K562 (cell line): ENCODE results near the gene RAB1B. TPM values are rescaled to one million over a fixed set of nuclear protein-coding genes. Genes with fewer than 3 reads are reported as not detected.
A peak's percentile ranks its signal among the peaks of the same experiment; 100 is the strongest.

Experiments used
- ATAC-seq: fragments of 200-7000 bp; cut with Tn5 transposase; 3 replicates; pipeline ENCODE4 v1.9.1; 2020; ENCODE audit warnings: moderate library complexity
- BruUV-seq: library from RNA; stranded (reverse); fragments of 400-500 nt; replicated peaks from 2 replicates; lab custom pipeline; 2021; lab: Mats Ljungman, UMichigan
- CTCF ChIA-PET: fragments of 300-600 bp; formaldehyde crosslinking; extraction: SDS; loops from one replicate; lab custom pipeline; 2021; ENCODE audit warnings: low intra/inter-chr PET ratio; lab: Yijun Ruan, JAX
- POLR2A ChIA-PET: fragments of 300-600, 350-650 bp; sonication (Branson Sonifier 250); formaldehyde crosslinking; extraction: SDS; loops from one replicate; lab custom pipeline; 2021; ENCODE audit warnings: antibody characterized with exemption, inconsistent platforms; lab: Yijun Ruan, JAX
- DNase-seq, 4 experiments: peaks; one replicate each; pipeline versions ENCODE4 v3.0.0 to v3.0.0-alpha.2; 2011 to 2018; ENCODE audit warnings: low spot score in 3 of 4, mixed read lengths in 3 of 4; ENCODE audit errors: extremely low read depth in 1 of 4
- FAIRE-seq: peaks from 2 replicates; lab custom pipeline; 2011; peaks lifted over from hg19 to GRCh38; lab: Jason Lieb, UNC
- H2AFZ ChIP-seq: 2 replicates; pipeline ENCODE4 v1.6.0; 2011; ENCODE audit warnings: low read depth, low read length, control low read depth, inconsistent platforms
- H3K27ac ChIP-seq: fragments of 200-600 bp; 3 replicates; pipeline ENCODE4 v1.8.0; 2011; ENCODE audit warnings: low read depth, mild to moderate bottlenecking, control low read depth, inconsistent platforms, low read length, moderate library complexity, mixed read lengths; ENCODE audit errors: extremely low read depth
- H3K27me3 ChIP-seq, 2 experiments: fragments of 300-600 bp in 1 of 2; 2 replicates in 1 of 2; 3 replicates in 1 of 2; pipeline versions ENCODE4 v1.6.0 to v1.8.0; 2011; ENCODE audit warnings: inconsistent platforms in 2 of 2, low read length in 2 of 2, mild to moderate bottlenecking in 1 of 2, mixed read lengths in 1 of 2, moderate library complexity in 1 of 2; ENCODE audit not compliant: control insufficient read depth in 2 of 2, insufficient read depth in 2 of 2
- H3K36me3 ChIP-seq: fragments of 300-600 bp; 3 replicates; pipeline ENCODE4 v1.8.0; 2011; ENCODE audit warnings: mild to moderate bottlenecking, low read length, inconsistent platforms; ENCODE audit not compliant: control insufficient read depth, insufficient read depth
- H3K4me1 ChIP-seq, 2 experiments: fragments of 200-600 bp in 1 of 2; replicated peaks in 1 of 2; 2 replicates in 1 of 2; 3 replicates in 1 of 2; pipeline versions ENCODE4 v1.5.1 to v1.8.0; 2011; ENCODE audit warnings: inconsistent platforms in 2 of 2, low read length in 2 of 2, mild to moderate bottlenecking in 1 of 2, mixed read lengths in 1 of 2, moderate library complexity in 1 of 2; ENCODE audit not compliant: control insufficient read depth in 2 of 2, insufficient read depth in 2 of 2
- H3K4me2 ChIP-seq: 2 replicates; pipeline ENCODE4 v1.6.1; 2011; ENCODE audit warnings: low read length, control low read depth, inconsistent platforms, mixed read lengths; ENCODE audit not compliant: insufficient read depth
- H3K4me3 ChIP-seq: fragments of 200-600 bp; sonication (generic), shearing (Covaris generic); 2 replicates; pipeline ENCODE4 v1.5.1; 2016; ENCODE audit warnings: control low read depth, inconsistent platforms
- H3K79me2 ChIP-seq: fragments of 200-600 bp; 3 replicates; pipeline ENCODE4 v1.8.0; 2011; ENCODE audit warnings: low read length, inconsistent platforms; ENCODE audit not compliant: control insufficient read depth, insufficient read depth
- H3K9ac ChIP-seq, 2 experiments: 2 replicates each; pipeline versions ENCODE4 v1.6.0 to v1.6.1; 2011; ENCODE audit warnings: low read depth in 2 of 2, low read length in 2 of 2, control low read depth in 1 of 2, inconsistent platforms in 1 of 2, mild to moderate bottlenecking in 1 of 2, mixed read lengths in 1 of 2; ENCODE audit not compliant: insufficient read depth in 1 of 2
- H3K9me1 ChIP-seq: one replicate; pipeline ENCODE4 v1.6.0; 2011; ENCODE audit warnings: inconsistent platforms, mild to moderate bottlenecking, low read length, moderate library complexity; ENCODE audit not compliant: control insufficient read depth, insufficient read depth
- H3K9me3 ChIP-seq: replicated peaks from 2 replicates; pipeline ENCODE4 v1.5.1; 2011; ENCODE audit warnings: low read depth, low read length, inconsistent platforms; ENCODE audit not compliant: control insufficient read depth, insufficient read depth
- H4K20me1 ChIP-seq: replicated peaks from 2 replicates; pipeline ENCODE4 v1.6.1; 2011; ENCODE audit warnings: low read length, inconsistent platforms, mixed read lengths; ENCODE audit not compliant: control insufficient read depth, insufficient read depth
- CBFB ChIP-seq: sonication (generic); formaldehyde crosslinking; IDR thresholded peaks from 2 replicates; pipeline ENCODE4 v1.4.0; 2020; ENCODE audit warnings: mild to moderate bottlenecking, missing genetic modification reagents
- FOXJ2 ChIP-seq: fragments of 200-800 bp; sonication (Bioruptor generic); IDR thresholded peaks from 2 replicates; pipeline ENCODE4 v1.6.1; 2016; ENCODE audit warnings: missing genetic modification characterization, missing compliant biosample characterization
- GABPA ChIP-seq: fragments of 200-800 bp; sonication (Bioruptor generic); conservative IDR thresholded peaks from 2 replicates; pipeline ENCODE4 v1.6.1; 2016; ENCODE audit warnings: low read depth, missing genetic modification characterization, missing compliant biosample characterization
- RNF2 ChIP-seq: sonication (generic); IDR thresholded peaks from 2 replicates; pipeline ENCODE4 v1.6.1; 2016
- TCF3 ChIP-seq: sonication (generic); formaldehyde crosslinking; IDR thresholded peaks from 2 replicates; pipeline ENCODE4 v1.4.0; 2020; ENCODE audit warnings: mild to moderate bottlenecking, missing genetic modification reagents
- WGBS: fragments of 100-300 bp; shearing (Covaris generic); methylation state at CpG from one replicate; pipeline ENCODE4 v1.1.6; 2016; ENCODE audit warnings: low coverage, mixed read lengths; ENCODE audit not compliant: insufficient coverage; ENCODE audit errors: missing lambda C conversion rate; 5-methylcytosine and 5-hydroxymethylcytosine counted together
- in situ Hi-C: fragments of 300-500 bp; cut with MboI; formaldehyde crosslinking; loops from 4 replicates; pipeline ENCODE4 v1.15.0; 2018; ENCODE audit warnings: inconsistent platforms, mixed read lengths
- intact Hi-C: fragments of 100-400 bp; cut with micrococcal nuclease; formaldehyde crosslinking; loops from 2 replicates; pipeline ENCODE4 v1.14.2; 2022
- polyA plus RNA-seq, 8 experiments: library from polyadenylated mRNA; depleted of rRNA in 4 of 8; stranded (reverse) in 5 of 8; unstranded in 3 of 8; fragments of >200 nt; fragmentation: Nextera tagmentation in 2 of 8; fragmentation: Illumina TruSeq in 1 of 8; extraction: Ambion mirVana in 2 of 8; extraction: Trizol in 1 of 8; gene quantifications; 2 replicates each; pipeline versions ENCODE4 v1.2.1 to v1.2.3, GENCODE V29; 2011 to 2014; ENCODE audit warnings: inconsistent platforms in 1 of 8, missing spikeins in 1 of 8
- total RNA-seq, 7 experiments: library from RNA; depleted of rRNA in 6 of 7; stranded (reverse); fragments of >200 nt in 6 of 7; fragmentation: Illumina TruSeq in 2 of 7; extraction: Trizol in 2 of 7; gene quantifications; 2 replicates each; pipeline versions ENCODE4 v1.2.1 to v1.2.3, GENCODE V29; 2011 to 2021; ENCODE audit warnings: low replicate concordance in 1 of 7

RAB1B gene
- total and polyA plus RNA-seq, 9 of the 15 experiments (the other 6 are each of a cell fraction or from before 2014, with no cell fraction given) = 5.6 to 146 (median 98.6) TPM

- 48% methylated on average over 16 of the region's 20 CpGs for WGBS
- POLR2A ChIA-PET = interaction anchor here (0.6 to 3.7 kb wide), 5 partner anchors 8 to 413 kb away, joined by 3 to 21 read pairs (median 4); no protein-coding TSS in a partner anchor
- Histone ChIP-seq H3K36me3 (peaks cover 28% of the 10 kb centered on the region; the same call in 2 of the 3 replicates), H3K27me3 (no peaks in the 10 kb centered on the region), H4K20me1 (peaks cover 23% of the 10 kb centered on the region), H3K4me2 (no peak overlapping the region), H3K4me1 (peaks cover 2 to 51% of the 10 kb centered on the region in 2 experiments; a peak in 3 of 5 replicates), H3K9me1 (peaks cover 4% of the 10 kb centered on the region), H2AFZ (no peak overlapping the region), H3K27ac (no peak overlapping the region), H3K9ac (no peak overlapping the region), H3K9me3 (no peaks in the 10 kb centered on the region), H3K79me2 (peaks cover 5% of the 10 kb centered on the region; the same call in 2 of the 3 replicates), H3K4me3 (no peak overlapping the region)
- BruUV-seq = no TSS peak
- no peak for FAIRE-seq
- CTCF ChIA-PET = interaction anchor here (1.1 to 1.2 kb wide), 2 partner anchors 46 to 59 kb away, joined by 5 to 6 read pairs; no protein-coding TSS in a partner anchor
- in situ Hi-C loops (no loop called here), intact Hi-C loops (no loop called here)
- 0 out of 2 replicates have a peak, but pooled peaks have one; percentile 20 for TF ChIP-seq CBFB (CRISPR knock-in tag)
- no peak for TF ChIP-seq RNF2
- peak; percentile 42; the same call in 1 of the 2 replicates for TF ChIP-seq FOXJ2 (tag)
- no peak for TF ChIP-seq TCF3
- no peak for TF ChIP-seq GABPA (tag)
- no peak for ATAC-seq
- no peak for DNase-seq
Observed at GRCh38 chr11:66281776-66282467, 13.5 kb downstream of the RAB1B start.
